PC-9 (cell line): Measurements from ENCODE around the gene FUT4. TPM values are rescaled to one million over a fixed set of nuclear protein-coding genes. Genes with fewer than 3 reads are reported as not detected.

Source experiments
- BruUV-seq: library from RNA; stranded (reverse); fragments of 400-500 nt; replicated peaks from 2 replicates; lab custom pipeline; 2021; lab: Mats Ljungman, UMichigan
- CTCF ChIA-PET: fragments of 300-600 bp; sonication (Branson Sonifier 250); formaldehyde crosslinking; loops from one replicate; lab custom pipeline; 2022; ENCODE audit warnings: antibody characterized with exemption; lab: Charles Lee
- POLR2A ChIA-PET: fragments of 300-600 bp; sonication (Branson Sonifier 250); formaldehyde crosslinking; loops from one replicate; lab custom pipeline; 2022; ENCODE audit warnings: antibody characterized with exemption; ENCODE audit not compliant: unreplicated experiment; lab: Charles Lee
- DNase-seq, 2 experiments: peaks; one replicate each; pipeline versions ENCODE4 v3.0.0 to v3.0.0-alpha.2; 2015 to 2022; ENCODE audit warnings: mixed read lengths in 1 of 2
- H2AFZ ChIP-seq: fragments of 200-600 bp; sonication (generic); 2 replicates; pipeline ENCODE4 v1.8.1; 2017; ENCODE audit warnings: antibody characterized with exemption
- H3F3A ChIP-seq: fragments of 200-600 bp; sonication (generic); 2 replicates; pipeline ENCODE4 v1.8.1; 2017; ENCODE audit warnings: antibody characterized with exemption, mild to moderate bottlenecking, low read depth; ENCODE audit not compliant: insufficient read depth
- H3K27ac ChIP-seq: fragments of 200-600 bp; sonication (generic); 2 replicates; pipeline ENCODE4 v1.6.1; 2016; ENCODE audit warnings: mixed run types
- H3K27me3 ChIP-seq: fragments of 200-600 bp; sonication (generic); 2 replicates; pipeline ENCODE4 v1.6.1; 2016; ENCODE audit warnings: low read depth, mixed run types; ENCODE audit not compliant: insufficient read depth
- H3K36me3 ChIP-seq: fragments of 200-600 bp; sonication (generic); 2 replicates; pipeline ENCODE4 v1.6.1; 2016; ENCODE audit warnings: low read depth, mixed run types
- H3K4me1 ChIP-seq: fragments of 200-600 bp; sonication (generic); replicated peaks from 2 replicates; pipeline ENCODE4 v1.6.1; 2016; ENCODE audit warnings: mixed run types; ENCODE audit not compliant: insufficient read depth
- H3K4me2 ChIP-seq: fragments of 200-600 bp; sonication (generic); 2 replicates; pipeline ENCODE4 v1.6.1; 2017; ENCODE audit warnings: mixed run types
- H3K4me3 ChIP-seq: fragments of 200-600 bp; sonication (generic); 2 replicates; pipeline ENCODE4 v1.6.1; 2016; ENCODE audit warnings: mixed run types
- H3K79me2 ChIP-seq: fragments of 200-600 bp; sonication (generic); 2 replicates; pipeline ENCODE4 v1.6.1; 2017; ENCODE audit warnings: low read depth, mixed run types
- H3K9me2 ChIP-seq: fragments of 200-600 bp; sonication (generic); 2 replicates; pipeline ENCODE4 v1.8.1; 2017; ENCODE audit warnings: mild to moderate bottlenecking; ENCODE audit not compliant: insufficient read depth
- H3K9me3 ChIP-seq: fragments of 200-600 bp; sonication (generic); 2 replicates; pipeline ENCODE4 v1.8.1; 2016; ENCODE audit warnings: low read depth; ENCODE audit not compliant: insufficient read depth
- H4K20me1 ChIP-seq: fragments of 200-600 bp; sonication (generic); 2 replicates; pipeline ENCODE4 v1.8.1; 2017; ENCODE audit not compliant: insufficient read depth
- EZH2 ChIP-seq: fragments of 200-600 bp; sonication (generic); IDR thresholded peaks from 2 replicates; pipeline ENCODE4 v1.8.0; 2017; ENCODE audit warnings: antibody characterized with exemption, low read depth
- intact Hi-C: fragments of 100-400 bp; cut with micrococcal nuclease; formaldehyde crosslinking; loops from one replicate; pipeline ENCODE4 v1.10.0; 2022; ENCODE audit not compliant: unreplicated experiment
- total RNA-seq: library from RNA; stranded (reverse); gene quantifications from 2 replicates; pipeline ENCODE4 v1.2.3, GENCODE V29; 2021
- TF ChIP-seq, protein P1 (sequence below): fragments of 200-600 bp; sonication (generic); conservative IDR thresholded peaks from 2 replicates; pipeline ENCODE4 v1.6.1; 2017; ENCODE audit warnings: mixed run types, antibody characterized with exemption, mild to moderate bottlenecking, moderate library complexity

Gene FUT4
- total RNA-seq, 1 experiment from 2014 or later, result 1.9 TPM

DNA sequence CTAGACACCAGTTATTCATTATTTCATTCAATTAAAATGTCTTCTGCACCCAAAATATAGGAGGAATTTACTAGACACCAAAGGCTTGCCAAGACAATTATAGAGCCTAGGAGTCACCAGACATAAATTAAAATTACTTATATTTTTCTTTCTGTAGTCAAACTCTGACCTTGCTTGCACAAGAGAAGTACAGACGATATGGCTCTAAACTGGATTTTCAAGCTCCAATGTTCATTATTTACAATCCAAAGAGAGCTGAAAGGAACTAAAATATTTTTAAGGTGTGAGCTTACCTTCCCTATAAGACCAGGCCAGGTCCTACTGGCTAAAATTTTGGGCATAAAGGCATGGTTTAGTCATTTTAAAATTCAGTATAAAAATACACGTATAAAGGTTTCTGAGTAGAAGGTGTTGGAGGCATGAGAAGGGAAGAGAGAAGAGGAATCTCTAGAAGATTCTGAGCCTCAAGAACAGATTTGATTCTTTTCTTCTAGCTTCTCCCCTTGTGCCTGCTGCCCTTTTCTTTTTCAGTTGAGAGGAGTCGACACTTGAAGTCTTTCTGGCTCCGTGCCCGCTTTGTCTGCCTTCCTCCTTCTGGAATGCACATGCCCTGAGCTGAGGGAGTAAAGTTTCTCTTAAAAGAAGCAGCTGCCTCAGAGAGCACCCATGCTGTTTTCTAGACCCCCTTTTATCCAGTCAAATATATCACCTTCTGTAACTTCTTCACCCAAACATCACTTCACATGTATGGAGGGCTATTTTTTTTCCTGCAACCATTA is 18.0 kb upstream of the FUT4 start:
- no peaks in the 10 kb centered on the region for H4K20me1 ChIP-seq
- no peak overlapping the region for H2AFZ ChIP-seq
- H3K27me3 ChIP-seq, result no peaks in the 10 kb centered on the region
- no peak overlapping the region for H3K27ac ChIP-seq
- H3K4me2 ChIP-seq, result no peak overlapping the region
- peak in 1 of 2 experiments; percentile 51 for DNase-seq
- H3K36me3 ChIP-seq, result no peaks in the 10 kb centered on the region
- no peaks in the 10 kb centered on the region for H3K79me2 ChIP-seq
- POLR2A ChIA-PET, result interaction anchor here (0.6 to 0.8 kb wide), 3 partner anchors 19 to 784 kb away, joined by 4 to 8 read pairs (median 4); partner anchors contain the start of gene C11orf54
- H3K9me3 ChIP-seq, result no peaks in the 10 kb centered on the region
- CTCF ChIA-PET, result interaction anchor here (1.3 kb wide), 1 partner anchor 13 kb away, joined by 4 read pairs; no protein-coding TSS in a partner anchor
- no peak overlapping the region for H3K4me3 ChIP-seq
- BruUV-seq, result no TSS peak
- H3K9me2 ChIP-seq, result 0 out of 2 replicates have a peak, but pooled peaks cover 8% of the 10 kb centered on the region
- intact Hi-C loops, result loop anchor here (10.0 kb wide), 1 partner anchor 1899 kb away; no protein-coding TSS in a partner anchor
- H3F3A ChIP-seq, result no peaks in the 10 kb centered on the region
- TF ChIP-seq, protein P1, sequence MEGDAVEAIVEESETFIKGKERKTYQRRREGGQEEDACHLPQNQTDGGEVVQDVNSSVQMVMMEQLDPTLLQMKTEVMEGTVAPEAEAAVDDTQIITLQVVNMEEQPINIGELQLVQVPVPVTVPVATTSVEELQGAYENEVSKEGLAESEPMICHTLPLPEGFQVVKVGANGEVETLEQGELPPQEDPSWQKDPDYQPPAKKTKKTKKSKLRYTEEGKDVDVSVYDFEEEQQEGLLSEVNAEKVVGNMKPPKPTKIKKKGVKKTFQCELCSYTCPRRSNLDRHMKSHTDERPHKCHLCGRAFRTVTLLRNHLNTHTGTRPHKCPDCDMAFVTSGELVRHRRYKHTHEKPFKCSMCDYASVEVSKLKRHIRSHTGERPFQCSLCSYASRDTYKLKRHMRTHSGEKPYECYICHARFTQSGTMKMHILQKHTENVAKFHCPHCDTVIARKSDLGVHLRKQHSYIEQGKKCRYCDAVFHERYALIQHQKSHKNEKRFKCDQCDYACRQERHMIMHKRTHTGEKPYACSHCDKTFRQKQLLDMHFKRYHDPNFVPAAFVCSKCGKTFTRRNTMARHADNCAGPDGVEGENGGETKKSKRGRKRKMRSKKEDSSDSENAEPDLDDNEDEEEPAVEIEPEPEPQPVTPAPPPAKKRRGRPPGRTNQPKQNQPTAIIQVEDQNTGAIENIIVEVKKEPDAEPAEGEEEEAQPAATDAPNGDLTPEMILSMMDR, result no peak
- TF ChIP-seq EZH2, result no peak
- H3K4me1 ChIP-seq, result peaks cover 12% of the 10 kb centered on the region

DNA sequence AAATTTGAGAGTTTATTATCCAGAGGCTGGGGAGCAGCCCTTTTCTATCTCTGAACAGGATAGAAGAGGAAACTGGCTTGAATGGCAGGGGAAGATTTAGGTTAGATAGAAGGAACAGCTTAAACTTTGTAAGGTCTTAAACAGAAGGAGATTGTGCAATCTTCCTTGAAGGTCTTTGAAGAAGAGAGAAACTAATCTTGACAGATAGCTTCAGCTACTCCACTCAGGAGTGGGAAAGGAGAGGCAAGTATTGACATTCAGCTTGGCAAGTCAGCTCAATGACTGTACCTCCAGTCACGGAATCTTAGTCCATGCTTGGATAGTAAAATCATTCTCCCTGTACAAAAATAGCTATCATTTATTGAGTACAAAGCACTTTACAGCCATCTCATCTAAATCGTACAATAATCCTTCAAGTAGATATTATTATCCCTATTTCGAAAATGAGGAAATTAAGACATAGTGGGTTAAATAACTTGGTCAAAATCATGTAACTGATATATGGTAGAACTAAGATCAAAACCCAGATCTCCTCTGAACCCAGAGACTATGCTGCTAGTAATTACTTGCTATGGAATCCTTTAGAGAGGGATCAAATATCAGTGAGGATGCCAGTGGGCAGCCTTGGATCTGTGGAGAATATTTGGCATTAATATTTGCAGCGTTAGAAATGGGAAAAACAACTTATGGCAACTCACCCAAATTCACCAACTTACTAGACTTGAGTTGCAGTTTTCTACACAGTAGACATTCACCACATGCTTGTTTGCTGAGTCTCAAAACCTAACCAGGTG is 16.9 kb upstream of the FUT4 start:
- Histone ChIP-seq H4K20me1 (no peaks in the 10 kb centered on the region), H3K4me2 (no peak overlapping the region), H3K27me3 (no peaks in the 10 kb centered on the region), H3K9me2 (0 out of 2 replicates have a peak, but pooled peaks cover 8% of the 10 kb centered on the region), H3K9me3 (no peaks in the 10 kb centered on the region), H3K36me3 (no peaks in the 10 kb centered on the region), H3F3A (no peaks in the 10 kb centered on the region), H3K4me1 (peaks cover 12% of the 10 kb centered on the region), H2AFZ (no peak overlapping the region), H3K27ac (no peak overlapping the region), H3K4me3 (no peak overlapping the region), H3K79me2 (no peaks in the 10 kb centered on the region)
- no TSS peak for BruUV-seq
- ChIA-PET CTCF (interaction anchor here (1.3 kb wide), 1 partner anchor 14 kb away, joined by 4 read pairs; no protein-coding TSS in a partner anchor), POLR2A (interaction anchor here (0.8 kb wide), 1 partner anchor 785 kb away, joined by 4 read pairs; the partner anchor contains the start of gene C11orf54)
- no peak for DNase-seq
- intact Hi-C loops, result loop anchor here (10.0 kb wide), 1 partner anchor 1898 kb away; no protein-coding TSS in a partner anchor
- no peak for TF ChIP-seq EZH2
- TF ChIP-seq, protein P1, result no peak

DNA sequence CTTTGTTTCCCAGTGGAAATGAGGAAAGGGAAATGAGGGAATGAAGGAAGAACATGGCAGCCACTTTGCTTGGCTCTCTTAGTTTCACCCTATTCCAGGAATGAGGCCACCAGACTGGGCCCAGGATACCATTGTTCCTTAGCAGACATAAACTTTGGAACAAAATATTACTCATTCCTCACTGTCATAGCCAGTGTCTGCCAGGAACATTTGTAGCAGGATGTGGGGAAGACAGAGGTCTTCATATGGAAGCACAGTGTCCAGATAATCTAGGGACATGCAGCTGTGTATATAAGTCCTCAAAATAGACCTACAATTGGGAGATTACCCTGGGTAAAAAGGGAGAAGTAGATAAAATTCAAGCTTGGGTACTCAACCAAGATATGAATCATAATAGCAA is 15.2 kb upstream of the FUT4 start:
- no peak for DNase-seq
- TF ChIP-seq, protein P1, result no peak
- TF ChIP-seq EZH2, result no peak
- POLR2A ChIA-PET, result no interaction called here
- H3K4me2 ChIP-seq, result no peak overlapping the region
- 0 out of 2 replicates have a peak, but pooled peaks cover 8% of the 10 kb centered on the region for H3K9me2 ChIP-seq
- no peaks in the 10 kb centered on the region for H3K9me3 ChIP-seq
- CTCF ChIA-PET, result no interaction called here
- no peak overlapping the region for H3K4me3 ChIP-seq
- intact Hi-C loops, result loop anchor here (10.0 kb wide), 1 partner anchor 1896 kb away; no protein-coding TSS in a partner anchor
- no peaks in the 10 kb centered on the region for H3K27me3 ChIP-seq
- no peak overlapping the region for H2AFZ ChIP-seq
- H3F3A ChIP-seq, result no peaks in the 10 kb centered on the region
- H3K79me2 ChIP-seq, result no peaks in the 10 kb centered on the region
- H3K36me3 ChIP-seq, result no peaks in the 10 kb centered on the region
- no TSS peak for BruUV-seq
- H4K20me1 ChIP-seq, result no peaks in the 10 kb centered on the region
- H3K27ac ChIP-seq, result no peak overlapping the region
- peaks cover 12% of the 10 kb centered on the region for H3K4me1 ChIP-seq
